GM19438 (cell line): Measurements from ENCODE around the gene ABAT.
"Not testable (repeated sequence)": the region's sequence is repeated elsewhere in the genome, so short reads cannot be mapped to it uniquely, and the experiment has no call there.

Experiments used
- ATAC-seq: cut with Tn5 transposase; IDR thresholded peaks from one replicate; pipeline ENCODE4 v1.9.1; 2021; ENCODE audit warnings: low read depth; ENCODE audit not compliant: unreplicated experiment

ABAT gene

DNA sequence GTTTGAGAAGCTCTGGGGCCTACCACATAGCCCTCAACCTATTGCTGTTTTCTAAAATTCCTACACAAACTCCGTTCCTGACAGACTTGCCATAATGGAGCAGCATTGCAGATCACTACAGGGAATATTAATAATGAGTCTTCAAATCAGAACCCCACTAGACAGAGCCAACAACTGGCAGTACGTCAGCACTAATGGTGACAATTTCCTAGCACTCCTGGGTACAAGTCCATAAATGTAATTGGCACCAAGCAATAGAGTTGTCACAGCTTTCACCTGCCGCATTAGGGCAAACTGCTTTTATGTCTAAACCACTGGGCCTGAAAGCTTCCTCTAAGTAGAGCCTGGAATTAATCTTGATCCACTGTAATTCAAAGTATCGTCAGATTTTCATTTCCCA, 25.5 kb upstream of the ABAT start:
- no peak for ATAC-seq

GRCh38 chr16:8649829-8650554, 24.4 kb upstream of the ABAT start:
- no peak for ATAC-seq

- not testable (repeated sequence) for ATAC-seq
These were observed 22.5 kb upstream of the ABAT start for GRCh38 chr16:8651958-8652357.

DNA sequence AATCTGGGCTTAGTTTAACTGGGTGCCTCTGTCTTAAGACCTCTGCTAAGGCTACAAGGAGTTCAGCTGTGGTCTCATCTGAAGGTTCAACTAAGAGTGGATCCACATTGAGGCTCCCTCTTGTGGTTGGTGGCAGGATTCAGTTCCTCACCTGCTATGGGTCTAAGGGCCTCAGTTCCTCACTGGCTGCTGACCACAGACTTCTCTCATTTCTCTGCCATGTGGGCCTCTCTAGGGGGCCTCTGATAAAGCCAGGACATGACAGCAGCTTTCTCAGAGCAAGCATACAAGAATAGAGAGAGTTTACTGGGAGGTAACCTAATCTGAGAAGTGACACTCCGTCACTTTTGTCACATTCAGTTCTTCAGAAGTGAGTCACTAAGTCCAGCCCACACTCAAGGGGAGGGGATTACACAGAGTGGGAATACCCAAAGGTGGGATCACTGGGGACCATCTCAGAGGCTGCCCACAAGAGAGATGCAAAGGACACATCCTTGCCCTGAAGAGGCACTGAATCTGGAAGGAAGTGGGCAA, 19.2 kb upstream of the ABAT start:
- peak; percentile 80 for ATAC-seq

DNA sequence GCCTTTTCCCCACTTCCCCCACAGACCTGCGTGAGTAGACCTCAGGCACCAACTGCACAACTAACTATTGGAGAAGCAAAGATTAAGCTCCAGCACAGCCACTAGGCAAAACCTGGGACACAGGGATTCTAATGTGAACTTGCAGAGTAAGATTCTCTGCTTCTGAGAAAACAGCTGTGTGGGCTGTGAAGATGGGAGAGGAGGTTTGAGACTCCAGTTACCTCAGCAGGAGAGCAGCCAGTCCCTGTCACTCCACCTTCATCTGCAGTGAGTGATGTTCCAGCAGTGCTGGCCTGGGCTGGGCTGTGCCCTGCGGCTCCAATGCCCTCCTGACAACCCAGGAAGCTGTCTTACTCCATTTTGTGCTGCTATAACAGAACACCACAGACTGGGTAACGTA, 18.0 kb upstream of the ABAT start:
- no peak for ATAC-seq

DNA sequence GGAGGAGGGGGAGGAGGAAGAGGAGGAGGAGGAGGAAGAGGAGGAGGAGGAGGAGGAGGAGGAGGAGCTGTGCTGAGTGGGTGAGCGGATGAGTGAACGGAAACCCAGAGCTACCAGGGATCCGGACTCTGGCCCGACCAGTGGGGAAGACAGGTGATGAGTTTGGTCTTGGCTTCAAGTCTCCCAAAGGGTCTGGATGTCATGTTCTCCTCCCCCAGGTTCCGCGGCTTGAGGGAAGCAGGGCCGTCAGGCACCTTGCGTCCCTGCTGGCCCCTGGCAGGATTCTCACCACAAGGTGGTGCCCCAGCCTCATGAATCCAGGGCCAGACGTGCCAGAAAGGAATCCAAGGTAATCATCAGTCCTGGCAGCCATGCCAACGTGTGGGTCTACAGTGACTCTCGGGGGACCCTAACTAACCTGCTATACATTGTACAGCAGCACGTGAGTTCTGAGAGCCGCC, 13.5 kb upstream of the ABAT start:
- ATAC-seq: no peak

GRCh38 chr16:8661703-8662102, 12.7 kb upstream of the ABAT start:
- ATAC-seq: no peak

GRCh38 chr16:8663192-8664089, 11.0 kb upstream of the ABAT start:
- no peak for ATAC-seq

GRCh38 chr16:8665529-8665928, 8.9 kb upstream of the ABAT start:
- no peak for ATAC-seq

GRCh38 chr16:8667492-8667891, 6.9 kb upstream of the ABAT start:
- ATAC-seq: no peak

GRCh38 chr16:8668113-8668512, 6.3 kb upstream of the ABAT start:
- ATAC-seq: no peak

DNA sequence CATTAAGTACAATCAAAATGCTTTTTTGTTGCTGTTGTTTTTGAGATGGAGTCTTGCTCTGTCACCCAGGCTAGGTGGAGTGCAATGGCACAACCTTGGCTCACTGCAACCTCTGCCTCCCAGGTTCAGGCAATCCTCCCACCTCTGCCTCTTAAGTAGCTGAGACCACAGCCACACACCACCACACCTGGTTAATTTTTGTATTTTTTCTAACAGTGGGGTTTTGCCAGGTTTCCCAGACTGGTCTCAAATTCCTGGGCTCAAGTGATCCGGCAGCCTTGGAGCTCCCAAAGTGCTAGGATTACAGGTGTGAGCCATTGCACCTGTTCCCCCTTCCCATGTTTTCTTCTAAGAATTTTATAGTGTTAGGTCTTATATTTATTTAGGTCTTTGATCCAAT, 4.9 kb upstream of the ABAT start:
- ATAC-seq: no peak

GRCh38 chr16:8670014-8670560, 4.3 kb upstream of the ABAT start:
- no peak for ATAC-seq

DNA sequence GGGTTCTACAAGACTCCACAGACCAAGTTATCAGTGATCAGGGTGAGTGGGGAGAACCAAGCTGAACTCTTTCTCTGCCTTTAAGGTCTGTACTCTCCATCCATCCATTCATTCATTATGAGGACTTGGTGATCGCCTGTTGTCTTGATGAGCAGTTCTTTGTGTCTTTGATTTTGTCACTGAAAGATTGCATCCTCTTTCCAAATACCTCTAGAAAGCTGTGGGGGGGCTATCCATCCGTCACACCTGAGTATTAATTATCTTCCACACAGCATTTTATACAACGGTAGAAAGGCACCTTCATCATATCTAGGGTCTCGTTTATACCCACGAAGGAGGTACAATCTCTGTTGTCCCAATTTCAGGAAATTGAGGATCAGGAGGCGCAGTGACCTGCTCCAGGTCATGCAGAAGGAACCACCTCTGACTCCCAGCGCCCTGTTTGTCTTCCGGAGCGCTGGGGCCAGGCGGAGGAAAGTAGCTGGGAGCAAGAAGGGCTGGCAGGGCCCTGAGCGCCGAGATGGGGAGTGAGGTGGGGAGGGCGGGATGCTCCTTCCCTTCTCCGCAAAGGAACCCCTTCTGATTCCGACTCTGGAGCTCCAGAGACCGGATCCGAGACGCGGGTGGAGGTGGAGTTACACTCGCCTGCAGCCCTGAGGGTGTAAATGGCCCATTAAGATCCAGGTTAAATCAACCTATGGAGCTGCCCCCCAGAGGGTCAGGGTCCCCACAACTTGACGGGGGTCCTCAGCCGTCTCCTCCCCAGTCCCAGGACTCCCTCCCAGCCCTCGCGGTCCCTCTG, 605 bp upstream of the ABAT start:
- ATAC-seq: peak; percentile 45

DNA sequence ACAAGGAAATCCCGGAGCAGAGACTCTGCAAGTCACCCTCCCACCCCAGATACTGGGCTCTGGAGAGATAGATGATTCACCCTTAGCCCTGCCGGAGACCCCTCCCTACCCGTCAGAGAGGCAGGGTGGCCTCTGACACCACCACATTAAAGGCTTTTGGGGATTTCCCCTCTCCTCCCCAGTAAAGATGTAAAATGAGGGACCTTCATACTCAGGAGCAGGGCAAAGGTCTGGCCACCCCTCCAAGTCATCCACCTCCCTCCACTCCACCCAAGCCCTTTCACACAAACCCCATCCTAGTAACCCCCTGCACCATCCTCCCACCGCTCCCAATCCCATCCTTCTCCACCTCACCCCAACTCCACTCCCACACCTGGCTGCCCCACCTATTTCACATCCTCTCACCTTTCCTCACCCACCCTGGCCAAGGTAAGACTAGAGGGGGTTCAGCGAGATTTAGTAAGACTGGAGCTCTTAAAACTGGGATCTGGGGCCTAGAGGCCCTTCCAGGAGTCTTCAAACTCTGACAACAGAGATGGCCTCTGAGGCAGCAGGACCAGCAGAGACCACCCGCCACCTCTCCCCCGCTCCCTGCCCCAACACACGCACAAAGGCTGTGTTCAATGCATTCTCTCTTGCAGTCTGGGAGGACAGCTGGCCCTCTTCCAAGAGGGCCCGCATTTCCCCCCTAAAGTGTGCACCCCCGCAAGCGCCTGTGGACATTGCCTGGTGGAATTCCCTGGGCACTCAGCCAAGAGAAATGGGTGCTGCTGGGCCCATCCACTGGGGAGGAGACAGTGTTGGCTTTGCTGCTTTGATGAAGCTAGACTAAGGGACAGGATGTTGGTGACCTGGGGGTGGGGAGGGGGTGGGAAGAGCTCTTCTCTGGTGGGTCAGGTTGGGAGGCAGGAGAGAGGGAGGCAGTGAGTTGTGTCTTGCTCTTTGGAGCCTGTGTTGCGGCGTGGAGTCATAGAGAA, 1.1 kb downstream of the ABAT start:
- no peak for ATAC-seq

DNA sequence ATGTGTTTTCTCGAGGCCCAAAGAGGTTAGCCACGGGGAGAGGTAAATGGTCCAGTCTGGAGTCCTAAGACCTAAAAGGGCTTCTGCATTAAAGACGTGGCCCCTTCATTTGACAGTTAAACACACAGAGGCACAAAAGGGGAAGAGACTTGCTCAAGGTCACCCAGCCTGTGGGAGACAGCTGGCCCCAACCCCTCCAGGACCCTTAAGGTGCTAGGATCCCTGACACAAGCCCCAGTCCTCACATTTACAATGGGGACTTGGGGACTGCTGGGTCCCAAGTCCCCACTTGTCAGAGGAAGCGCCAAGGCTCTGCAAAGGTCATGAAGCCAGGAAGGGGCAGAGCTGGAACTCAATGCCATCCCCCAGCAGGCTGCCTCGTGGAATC, 1.7 kb downstream of the ABAT start:
- ATAC-seq: no peak

GRCh38 chr16:8676737-8677375, 2.4 kb downstream of the ABAT start:
- ATAC-seq: no peak

GRCh38 chr16:8677481-8677880, 3.1 kb downstream of the ABAT start:
- ATAC-seq: no peak
